ENCODE data around the gene ENPEP.

DNA sequence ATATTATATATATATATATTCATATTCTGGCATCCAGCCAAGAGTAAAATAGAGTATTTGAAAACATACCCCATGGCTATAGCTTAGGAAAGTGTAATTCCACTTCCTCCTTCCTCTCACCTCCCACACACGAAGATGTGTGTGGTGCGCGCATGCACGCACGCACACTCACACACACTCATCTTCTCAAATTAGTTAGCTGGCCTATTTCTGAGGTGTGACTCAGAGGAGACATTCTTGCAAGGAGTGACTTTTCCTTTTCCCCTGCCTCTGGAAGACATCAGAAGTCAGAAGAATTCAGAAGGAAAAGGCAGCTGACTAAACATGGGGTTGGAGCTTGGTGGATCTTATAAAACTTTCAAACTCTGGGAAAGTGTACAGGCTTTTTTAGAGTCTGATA lies 8.8 kb downstream of the ENPEP start:
- TF ChIP-seq, protein P1, sequence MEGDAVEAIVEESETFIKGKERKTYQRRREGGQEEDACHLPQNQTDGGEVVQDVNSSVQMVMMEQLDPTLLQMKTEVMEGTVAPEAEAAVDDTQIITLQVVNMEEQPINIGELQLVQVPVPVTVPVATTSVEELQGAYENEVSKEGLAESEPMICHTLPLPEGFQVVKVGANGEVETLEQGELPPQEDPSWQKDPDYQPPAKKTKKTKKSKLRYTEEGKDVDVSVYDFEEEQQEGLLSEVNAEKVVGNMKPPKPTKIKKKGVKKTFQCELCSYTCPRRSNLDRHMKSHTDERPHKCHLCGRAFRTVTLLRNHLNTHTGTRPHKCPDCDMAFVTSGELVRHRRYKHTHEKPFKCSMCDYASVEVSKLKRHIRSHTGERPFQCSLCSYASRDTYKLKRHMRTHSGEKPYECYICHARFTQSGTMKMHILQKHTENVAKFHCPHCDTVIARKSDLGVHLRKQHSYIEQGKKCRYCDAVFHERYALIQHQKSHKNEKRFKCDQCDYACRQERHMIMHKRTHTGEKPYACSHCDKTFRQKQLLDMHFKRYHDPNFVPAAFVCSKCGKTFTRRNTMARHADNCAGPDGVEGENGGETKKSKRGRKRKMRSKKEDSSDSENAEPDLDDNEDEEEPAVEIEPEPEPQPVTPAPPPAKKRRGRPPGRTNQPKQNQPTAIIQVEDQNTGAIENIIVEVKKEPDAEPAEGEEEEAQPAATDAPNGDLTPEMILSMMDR (IDR thresholded peaks at IDR 0.05 in 4 of 5, conservative IDR thresholded peaks at IDR 0.05 in 1 of 5), result no peak
- TF ChIP-seq POLR2A (IDR thresholded peaks at IDR 0.05), result no peak
